Stomach (tissue), 19 donors: ENCODE results near the gene SMC1B. TPM values are rescaled to one million over a fixed set of nuclear protein-coding genes. Genes with fewer than 3 reads are reported as not detected.

Experiments used
- DNase-seq, 2 donors: peaks; one replicate each; pipeline versions ENCODE4 v3.0.0 to v3.0.0-alpha.2; 2013 to 2019
- H3K27ac ChIP-seq, 5 donors: fragments of 200-600 bp in 4 of 5; sonication (generic) in 4 of 5; one replicate each; pipeline ENCODE4 v1.5.1; 2013 to 2019; ENCODE audit warnings: mild to moderate bottlenecking in 1 of 5, moderate library complexity in 1 of 5
- H3K27me3 ChIP-seq, 3 donors: fragments of 200-600 bp; sonication (generic); one replicate each; pipeline ENCODE4 v1.5.1; 2017 to 2019; ENCODE audit warnings: mixed run types in 1 of 3
- H3K36me3 ChIP-seq, 4 donors: fragments of 200-600 bp; sonication (generic); 1 replicate in 3 of 4; 2 replicates in 1 of 4; pipeline ENCODE4 v1.5.1; 2016 to 2019
- H3K4me1 ChIP-seq, 4 donors: fragments of 200-600 bp; sonication (generic); one replicate each; pipeline ENCODE4 v1.5.1; 2016 to 2019
- H3K4me3 ChIP-seq, 4 donors: fragments of 200-600 bp; sonication (generic) in 3 of 4; one replicate each; pipeline ENCODE4 v1.5.1; 2016 to 2019; ENCODE audit warnings: mild to moderate bottlenecking in 1 of 4
- H3K9me3 ChIP-seq, 4 donors: fragments of 200-600 bp; sonication (generic); one replicate each; pipeline ENCODE4 v1.5.1; 2016 to 2019
- CTCF ChIP-seq, 7 experiments: fragments of 450-650 bp in 4 of 7; fragments of 200-600 bp in 3 of 7; sonication (generic) in 3 of 7; IDR thresholded peaks; one replicate each; pipeline ENCODE4 v1.5.1; 2016 to 2019; ENCODE audit warnings: antibody characterized with exemption in 7 of 7, control low read depth in 2 of 7, mild to moderate bottlenecking in 1 of 7
- EP300 ChIP-seq: sonication (generic); formaldehyde crosslinking; IDR thresholded peaks from one replicate; pipeline ENCODE4 v1.6.1; 2017; ENCODE audit warnings: antibody characterized with exemption
- POLR2A ChIP-seq, 4 donors: fragments of 450-650 bp; IDR thresholded peaks; one replicate each; pipeline ENCODE4 v1.6.1; 2016; ENCODE audit warnings: antibody characterized with exemption in 4 of 4, control low read depth in 2 of 4, mild to moderate bottlenecking in 1 of 4, moderate library complexity in 1 of 4
- POLR2AphosphoS5 ChIP-seq, 3 donors: sonication (generic); formaldehyde crosslinking; IDR thresholded peaks; one replicate each; pipeline ENCODE4 v1.6.1; 2016; ENCODE audit warnings: antibody characterized with exemption in 3 of 3
- WGBS, 5 donors: extraction: QIAGEN DNeasy Blood & Tissue Kit in 3 of 5; methylation state at CpG; one replicate each; pipeline versions ENCODE4 v1.1.5 to v1.1.7; 2013 to 2018; 5-methylcytosine and 5-hydroxymethylcytosine counted together
- intact Hi-C: fragments of 100-400 bp; cut with DNase I; formaldehyde crosslinking; loops from one replicate; pipeline ENCODE4 v1.15.1; 2023; ENCODE audit warnings: low total_unique reads
- long read RNA-seq, 10 donors: transcript quantifications; one replicate each; lab custom pipeline, GENCODE V29; 2026
- polyA plus RNA-seq, 3 donors: library from polyadenylated mRNA; stranded (reverse); fragments of 200-250 nt; gene quantifications; one replicate each; pipeline ENCODE4 v1.2.3, GENCODE V29; 2013
- total RNA-seq, 5 donors: library from RNA; depleted of rRNA; stranded (reverse); fragments of >200 nt; gene quantifications; one replicate each; pipeline versions ENCODE4 v1.1.0 to v1.2.3, GENCODE V29; 2014 to 2016
- donor health status: healthy with polysubstance abuse.
- donor health status: Bipolar disorder and iron deficiency.
- donor health status: healthy.

SMC1B gene
- total RNA-seq (not detected), polyA plus RNA-seq (under 1 TPM in 1 of 3 donors, not detected in 2; 0.05 TPM)
- long read RNA-seq, donor 1, result 0 reads
- long read RNA-seq, donor 2, result 0 reads
- long read RNA-seq, donor 3, result 0 reads
- long read RNA-seq, donor 4, result 0 reads
- long read RNA-seq, donor 5, result 0 reads
- long read RNA-seq, donor 6, result 0 reads
- long read RNA-seq, donor 7, result 0 reads
- long read RNA-seq, donor 8, result 0 reads
- long read RNA-seq, donor 9, result 0 reads
- long read RNA-seq, donor 10, result 0 reads

GRCh38 chr22:45413368-45414211, at the start of gene SMC1B, which contains the start of gene RIBC2:
Gene SMC1B (minus strand): TSS chr22:45413599. CDS start chr22:45413567, 32 bp downstream.
Gene RIBC2 (plus strand): TSS chr22:45413693. CDS start chr22:45413887, 194 bp downstream.
- WGBS, 5 donors, result 11 to 13% (median 12%) methylated on average over 53 to 68 of the region's 68 CpGs
- Histone ChIP-seq H3K9me3 (no peaks in the 10 kb centered on the region), H3K27ac (peak within 1 kb of the TSS in 3 of 5 donors; percentile 7 to 70 (median 42)), H3K4me3 (peak within 1 kb of the TSS; percentile 47 to 57 (median 48)), H3K36me3 (no peaks in the 10 kb centered on the region), H3K4me1 (peaks cover 13 to 18% (median 15%) of the 10 kb centered on the region in 4 donors), H3K27me3 (peaks cover 0 to 10% (median 0%) of the 10 kb centered on the region in 3 donors)
- peak; percentile 80 to 94 for DNase-seq
- TF ChIP-seq POLR2A (IDR thresholded peaks at IDR 0.05) (no peak), CTCF (IDR thresholded peaks at IDR 0.05) (peak in 1 of 7 experiments; percentile 7), POLR2AphosphoS5 (IDR thresholded peaks at IDR 0.05) (no peak)
- intact Hi-C loops, result no loop called here

GRCh38 chr22:45462034-45462655, 48.7 kb upstream of the SMC1B start:
- H3K9me3 ChIP-seq, result peaks cover 0 to 13% (median 7%) of the 10 kb centered on the region in 4 donors
- 78 to 86% (median 82%) methylated on average over 5 to 6 of the region's 6 CpGs for WGBS, 5 donors
- TF ChIP-seq CTCF (IDR thresholded peaks at IDR 0.05), result no peak
- TF ChIP-seq POLR2AphosphoS5 (IDR thresholded peaks at IDR 0.05), result no peak
- TF ChIP-seq POLR2A (IDR thresholded peaks at IDR 0.05), result no peak
- TF ChIP-seq EP300, result no peak
- no peaks in the 10 kb centered on the region for H3K27me3 ChIP-seq
- H3K4me3 ChIP-seq, result no peak overlapping the region
- H3K4me1 ChIP-seq, result peaks cover 0 to 11% (median 0%) of the 10 kb centered on the region in 4 donors
- intact Hi-C loops, result no loop called here
- no peaks in the 10 kb centered on the region for H3K36me3 ChIP-seq
- peak in 1 of 2 donors; percentile 60 for DNase-seq
- H3K27ac ChIP-seq, result no peak overlapping the region

- H3K27ac ChIP-seq, result peak overlapping the region; percentile 3 to 80 (median 74)
- WGBS, 5 donors, result 53 to 73% (median 67%) methylated on average over 13 to 14 of the region's 14 CpGs
- peaks cover 0 to 5% (median 0%) of the 10 kb centered on the region in 3 donors for H3K27me3 ChIP-seq
- DNase-seq, result peak in 1 of 2 donors; percentile 94
- no peaks in the 10 kb centered on the region for H3K36me3 ChIP-seq
- H3K4me3 ChIP-seq, result no peak overlapping the region
- H3K4me1 ChIP-seq, result peaks cover 0 to 11% (median 0%) of the 10 kb centered on the region in 4 donors
- TF ChIP-seq POLR2AphosphoS5 (IDR thresholded peaks at IDR 0.05), result peak; percentile 1 to 31 (median 6)
- TF ChIP-seq CTCF (IDR thresholded peaks at IDR 0.05), result no peak
- no peak for TF ChIP-seq POLR2A (IDR thresholded peaks at IDR 0.05)
- peaks cover 0 to 6% (median 0%) of the 10 kb centered on the region in 4 donors for H3K9me3 ChIP-seq
- intact Hi-C loops, result no loop called here
These were observed 47.1 kb upstream of the SMC1B start for GRCh38 chr22:45460288-45461109.
